GM19452 (cell line): ENCODE measurements around the gene PYGL.
"Not testable (repeated sequence)": the region's sequence is repeated elsewhere in the genome, so short reads cannot be mapped to it uniquely, and the experiment has no call there.

ENCODE experiments used
- ATAC-seq: cut with Tn5 transposase; IDR thresholded peaks from one replicate; pipeline ENCODE4 v1.9.1; 2021; ENCODE audit not compliant: unreplicated experiment

PYGL gene

DNA sequence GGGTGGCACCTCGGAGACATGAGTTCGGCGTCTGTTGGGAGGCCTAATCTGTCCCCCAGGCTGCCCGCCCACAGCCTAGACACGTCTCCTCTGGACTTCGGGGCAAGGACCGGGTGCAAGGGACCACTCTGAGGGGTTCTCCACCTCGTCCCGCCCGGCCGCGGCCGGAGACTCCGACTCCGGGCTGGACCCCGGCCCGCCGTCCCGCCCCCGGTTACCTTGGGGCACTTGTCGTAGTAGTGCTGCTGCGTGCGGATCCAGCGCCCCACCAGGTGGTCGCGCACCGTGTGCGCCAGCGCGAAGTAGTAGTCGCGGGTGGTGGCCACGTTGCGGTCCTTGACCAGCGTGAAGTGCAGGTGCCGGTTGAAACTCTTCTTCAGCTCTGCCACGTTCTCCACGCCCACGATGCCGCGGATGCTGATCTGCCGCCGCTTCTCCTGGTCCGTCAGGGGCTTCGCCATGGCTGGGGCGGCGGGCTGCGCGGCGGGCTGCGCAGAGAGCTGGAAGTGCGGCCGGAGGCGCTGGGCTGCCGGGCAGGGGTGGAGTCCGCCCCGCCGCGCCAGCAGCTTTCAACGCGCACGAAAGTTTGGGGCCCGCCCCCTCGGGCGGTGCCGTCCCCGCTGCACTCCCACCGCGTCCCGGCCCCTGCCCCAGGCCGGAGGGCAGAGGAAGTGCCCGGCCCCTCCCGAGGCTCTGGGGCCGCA lies at the start of gene PYGL:
Gene PYGL (minus strand): TSS at position 541 of the 704 bp plus-strand sequence. CDS start 80 bp downstream, at position 461.
- ATAC-seq, result no peak

DNA sequence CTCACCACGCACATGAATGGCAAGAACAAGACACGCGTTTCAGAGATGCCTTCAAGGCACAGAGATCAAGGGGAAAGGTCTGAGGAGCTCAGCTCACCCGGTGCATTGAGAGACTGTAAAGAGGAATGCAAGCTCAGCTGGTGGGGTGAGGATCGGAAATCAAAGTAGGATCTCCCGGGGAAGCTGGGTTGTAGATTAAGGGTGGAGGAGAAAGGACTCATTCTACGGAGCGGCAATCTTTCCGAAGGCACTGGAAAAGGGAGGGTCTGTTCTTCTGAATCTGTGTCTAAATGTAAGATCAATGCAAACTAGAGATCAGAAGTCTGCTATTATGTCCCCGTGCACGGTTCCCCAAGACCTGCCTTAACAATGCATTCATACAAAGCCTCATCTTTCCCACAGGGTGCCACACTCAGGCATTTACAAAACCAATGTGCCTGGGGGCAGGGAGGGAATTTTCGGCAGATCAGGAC lies 41.6 kb upstream of the PYGL start:
- no peak for ATAC-seq

DNA sequence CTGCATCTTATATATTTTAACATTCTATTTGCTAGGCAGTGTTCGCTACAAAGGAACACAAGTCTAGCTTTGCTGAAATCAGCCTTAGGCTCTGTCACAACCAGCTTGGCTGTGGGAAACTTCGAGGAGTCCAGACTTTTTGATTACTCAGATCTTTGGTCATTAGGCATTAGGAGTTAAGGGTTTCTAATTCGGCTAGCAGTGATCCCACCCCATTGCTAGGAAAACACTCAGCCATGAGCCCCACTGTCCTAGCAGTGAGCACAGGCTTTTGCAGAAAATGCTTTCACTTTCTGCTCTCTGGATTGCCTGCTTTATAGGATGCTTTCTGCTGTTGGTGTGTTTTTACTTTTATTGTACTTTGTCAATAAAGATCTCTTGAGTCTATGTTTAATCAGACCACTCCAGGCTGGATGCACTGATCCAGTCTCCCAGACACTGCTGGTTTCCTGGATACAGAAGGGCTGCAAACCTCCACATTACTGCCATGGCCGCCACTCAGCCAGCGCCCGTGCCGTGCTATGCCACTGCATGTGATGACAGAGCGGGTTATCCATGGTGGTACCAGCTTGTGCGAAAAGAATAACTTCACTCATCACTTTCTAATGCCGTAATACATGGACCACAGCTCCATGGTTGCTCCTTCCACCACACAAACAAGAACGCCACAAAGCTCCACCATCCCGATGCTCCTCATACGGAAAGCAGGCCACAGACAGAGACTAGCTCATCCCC lies 41.0 kb upstream of the PYGL start:
- no peak for ATAC-seq

GRCh38 chr14:50984036-50984710 lies 39.9 kb upstream of the PYGL start:
- ATAC-seq, result no peak

DNA sequence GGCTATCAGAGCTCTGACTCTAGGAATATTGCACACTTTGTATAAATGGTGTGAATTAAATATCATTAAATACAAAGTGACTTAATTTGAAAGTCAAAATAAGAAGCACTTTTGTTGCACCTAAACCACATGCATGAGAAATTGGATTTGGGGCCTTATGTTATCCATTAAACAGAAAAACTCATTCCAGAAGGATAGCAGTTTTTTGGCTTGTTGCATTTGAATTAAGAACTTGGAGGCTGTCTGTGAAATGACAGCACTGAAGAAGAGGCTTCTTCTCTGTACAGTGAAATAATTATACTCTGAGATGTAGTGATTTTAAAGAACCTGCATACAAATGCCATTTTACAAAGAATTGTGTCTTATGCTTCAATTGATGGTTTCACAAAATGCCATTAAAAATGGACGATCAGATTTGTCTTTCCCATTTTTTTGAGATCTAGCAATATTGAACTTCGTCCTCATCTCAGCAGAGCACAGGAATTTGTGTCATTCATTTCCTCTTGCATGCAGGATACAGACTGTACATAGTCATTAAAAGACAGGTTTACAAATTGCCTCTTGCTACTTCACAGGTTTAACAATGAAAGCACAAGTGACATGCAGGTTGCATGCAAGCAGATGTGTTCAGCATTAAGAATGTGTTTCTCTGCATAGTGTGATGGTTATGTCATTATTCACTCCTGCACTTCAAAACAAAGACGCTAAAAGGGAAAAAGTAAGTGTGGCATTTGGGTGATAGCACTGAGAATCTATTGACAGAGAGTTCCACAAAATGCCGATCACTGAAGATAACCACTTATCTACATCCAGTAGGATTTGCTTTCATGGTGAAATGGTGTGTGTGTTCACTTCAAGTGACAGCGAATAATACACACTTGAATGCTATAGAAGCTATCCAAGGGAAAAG lies 35.9 kb upstream of the PYGL start:
- ATAC-seq, result no peak

DNA sequence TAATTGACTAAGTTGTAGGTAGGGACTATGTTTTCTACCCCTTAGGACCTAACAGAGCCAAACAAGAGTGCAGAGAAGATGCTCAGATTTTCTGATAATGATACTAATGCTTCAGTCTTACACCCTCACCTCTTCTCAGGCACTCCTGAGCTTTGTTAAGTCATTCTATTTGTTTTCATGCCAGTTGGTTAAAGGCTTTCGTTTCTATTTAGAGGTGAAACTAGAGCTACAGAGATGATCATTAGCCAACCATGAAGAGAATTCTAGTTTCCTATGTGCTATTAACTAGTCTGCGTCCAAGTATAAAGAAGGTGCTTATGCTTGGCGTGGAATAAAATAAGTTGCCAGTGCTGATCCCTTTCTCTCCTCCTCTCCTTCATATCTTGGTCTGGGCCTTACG lies 34.6 kb upstream of the PYGL start:
- peak; percentile 92 for ATAC-seq

- no peak for ATAC-seq
Measured at GRCh38 chr14:50978529-50978871, 34.2 kb upstream of the PYGL start.

GRCh38 chr14:50977863-50978528 lies 33.7 kb upstream of the PYGL start:
- no peak for ATAC-seq

- ATAC-seq, result no peak
Measured at GRCh38 chr14:50974118-50974517, 29.8 kb upstream of the PYGL start.

DNA sequence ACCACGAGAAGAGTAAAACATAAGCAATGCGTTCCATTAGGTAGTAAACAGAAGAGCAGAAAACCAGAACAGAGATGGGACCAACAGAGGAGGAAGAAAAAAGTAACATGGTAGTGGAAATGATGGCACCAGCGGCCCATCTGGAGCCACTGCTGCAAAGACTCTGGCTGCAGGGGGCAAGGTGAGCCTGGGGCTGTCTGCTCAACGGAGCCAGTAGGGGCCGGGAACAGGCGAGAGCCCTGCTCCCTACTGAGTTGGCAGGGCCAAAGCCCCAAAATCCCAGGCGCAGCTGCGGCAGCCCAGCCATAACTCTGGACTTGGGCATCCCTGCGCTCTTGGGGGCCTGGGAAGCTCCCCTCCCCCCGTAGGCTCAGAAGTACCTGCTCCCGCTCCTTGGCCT lies 28.5 kb upstream of the PYGL start:
- no peak for ATAC-seq

- ATAC-seq, result no peak
Measured at GRCh38 chr14:50970886-50971781, 26.9 kb upstream of the PYGL start.

GRCh38 chr14:50967790-50968189 lies 23.5 kb upstream of the PYGL start:
- ATAC-seq, result no peak

- ATAC-seq, result no peak
Measured at GRCh38 chr14:50967103-50967502, 22.8 kb upstream of the PYGL start.

DNA sequence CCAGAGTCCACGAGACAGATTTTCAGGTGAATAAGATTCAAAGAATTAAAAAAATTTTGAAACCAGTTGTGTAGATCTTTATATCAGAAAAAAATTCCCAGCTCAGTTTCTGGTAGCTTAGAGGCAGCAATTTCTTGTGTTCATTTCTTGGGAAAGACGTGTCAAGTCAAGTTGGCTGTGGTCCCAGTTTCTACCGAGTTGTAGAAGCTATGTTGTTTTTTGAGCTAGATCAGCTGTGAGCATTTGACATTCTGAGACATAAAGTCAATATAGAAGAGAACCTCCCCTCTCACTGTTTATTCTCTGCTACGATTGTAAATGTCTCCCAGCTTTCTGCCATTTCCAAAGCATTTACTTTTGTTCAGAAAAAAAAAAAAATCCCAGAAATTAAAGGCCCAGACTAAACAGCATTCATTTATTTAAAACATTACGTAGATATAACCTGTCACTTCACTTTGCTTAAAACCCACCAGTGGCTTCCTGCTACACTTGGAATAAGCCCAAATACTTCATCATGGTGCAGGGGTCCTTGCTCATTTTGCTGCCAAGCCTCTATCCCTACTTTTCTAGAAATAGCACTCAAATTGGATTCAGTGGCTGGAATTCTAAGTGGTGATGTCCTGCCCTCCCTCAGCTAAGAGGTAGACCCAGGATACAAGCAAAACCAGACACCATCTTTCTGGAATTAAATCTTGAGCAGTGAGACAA lies 20.6 kb upstream of the PYGL start:
- ATAC-seq, result no peak

- ATAC-seq, result no peak
Measured at GRCh38 chr14:50963919-50964318, 19.6 kb upstream of the PYGL start.

DNA sequence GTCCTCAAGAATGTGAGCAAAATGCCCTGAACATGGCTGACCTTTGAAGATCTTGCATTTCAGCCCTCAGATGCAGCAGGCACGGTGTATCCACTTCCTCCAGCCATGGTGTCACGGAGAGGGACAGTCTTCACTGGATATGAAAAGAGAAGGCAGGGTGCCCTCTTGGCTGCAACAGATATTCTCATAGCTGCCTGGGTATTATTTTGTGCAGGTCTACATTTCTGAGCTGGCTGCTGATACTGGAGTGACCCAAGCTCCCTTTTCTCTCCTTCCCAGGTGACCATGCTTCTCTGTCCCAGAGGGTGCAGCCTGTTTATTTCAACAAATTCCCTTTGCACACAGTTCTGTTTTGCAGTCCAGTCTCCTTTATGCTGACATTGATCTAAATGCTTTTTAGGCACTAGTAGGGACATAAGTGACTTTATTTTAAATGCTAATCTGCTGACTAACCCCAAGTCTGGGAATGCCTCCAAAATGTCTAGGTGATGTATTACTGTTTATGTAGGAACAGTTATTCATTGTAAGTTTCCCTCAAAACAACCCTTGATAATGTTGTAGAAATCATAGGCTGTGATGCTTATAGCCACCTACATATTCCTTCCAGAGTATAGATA lies 17.4 kb upstream of the PYGL start:
- no peak for ATAC-seq

DNA sequence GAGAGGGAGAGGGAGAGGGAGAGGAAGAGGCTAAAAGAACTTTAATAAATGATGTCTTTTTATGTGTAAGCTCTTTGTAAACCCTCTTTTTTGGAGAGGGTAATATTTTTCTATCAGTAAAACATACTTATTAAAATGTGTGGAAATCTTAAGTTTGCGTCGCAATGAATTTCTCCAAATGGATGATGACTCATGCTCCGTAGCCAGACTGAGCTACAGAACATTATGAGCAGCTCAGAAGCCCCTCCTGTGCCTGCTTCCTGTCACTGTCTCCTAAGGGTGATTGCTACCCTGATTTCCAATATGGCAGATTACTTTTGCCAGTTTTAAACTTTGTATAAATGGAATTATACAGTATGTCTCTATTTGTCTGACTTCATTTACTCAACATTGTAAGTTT lies 13.0 kb upstream of the PYGL start:
- ATAC-seq, result no peak

DNA sequence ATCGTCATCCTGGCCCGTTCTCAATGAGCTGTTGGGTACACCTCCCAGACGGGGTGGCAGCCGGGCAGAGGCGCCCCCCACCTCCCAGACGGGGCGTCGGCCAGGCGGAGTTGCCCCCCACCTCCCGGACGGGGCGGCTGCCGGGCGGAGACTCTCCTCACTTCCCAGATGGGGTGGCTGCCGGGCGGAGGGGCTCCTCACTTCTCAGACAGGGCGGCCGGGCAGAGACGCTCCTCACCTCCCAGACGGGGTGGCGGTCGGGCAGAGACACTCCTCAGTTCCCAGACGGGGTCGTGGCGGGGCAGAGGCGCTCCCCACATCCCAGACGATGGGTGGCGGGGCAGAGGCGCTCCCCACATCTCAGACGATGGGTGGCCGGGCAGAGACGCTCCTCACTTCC lies 12.1 kb upstream of the PYGL start:
- not testable (repeated sequence) for ATAC-seq
